ENCODE measurements around the gene MOV10. TPM values are rescaled to one million over a fixed set of nuclear protein-coding genes. Genes with fewer than 3 reads are reported as not detected.
A peak's percentile ranks its signal among the peaks of the same experiment; 100 is the strongest.

MOV10 gene
- total and polyA plus RNA-seq, 2 of the 13 experiments (the other 11 are each of a cell fraction or from before 2014, with no cell fraction given), result 56.4 to 58.2 TPM

DNA sequence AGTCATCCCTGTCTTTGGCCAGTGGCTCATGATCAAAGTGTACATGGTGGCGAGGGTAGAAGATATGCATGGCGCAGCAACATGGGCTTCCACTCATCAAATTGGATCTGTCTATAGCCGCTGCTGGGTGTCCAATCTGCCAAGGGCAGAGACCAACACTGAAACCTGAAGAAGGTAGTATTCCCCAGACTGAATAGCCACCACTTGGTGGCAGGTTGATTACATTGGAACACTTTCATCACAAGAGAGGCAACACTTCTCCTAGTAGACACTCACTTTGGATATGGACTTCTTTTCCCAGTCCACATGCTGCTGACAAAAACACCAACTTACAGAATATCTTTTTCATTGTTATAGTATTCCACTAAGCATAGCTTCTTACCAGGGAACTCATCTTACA, 63.1 kb downstream of the MOV10 start:
- peak; percentile 46 for TF ChIP-seq STAG1 (CRISPR knock-in tag; IDR thresholded peaks at IDR 0.05)
- no peak for TF ChIP-seq ZNF563 (CRISPR knock-in tag; IDR thresholded peaks at IDR 0.05)
- TF ChIP-seq, protein P1, sequence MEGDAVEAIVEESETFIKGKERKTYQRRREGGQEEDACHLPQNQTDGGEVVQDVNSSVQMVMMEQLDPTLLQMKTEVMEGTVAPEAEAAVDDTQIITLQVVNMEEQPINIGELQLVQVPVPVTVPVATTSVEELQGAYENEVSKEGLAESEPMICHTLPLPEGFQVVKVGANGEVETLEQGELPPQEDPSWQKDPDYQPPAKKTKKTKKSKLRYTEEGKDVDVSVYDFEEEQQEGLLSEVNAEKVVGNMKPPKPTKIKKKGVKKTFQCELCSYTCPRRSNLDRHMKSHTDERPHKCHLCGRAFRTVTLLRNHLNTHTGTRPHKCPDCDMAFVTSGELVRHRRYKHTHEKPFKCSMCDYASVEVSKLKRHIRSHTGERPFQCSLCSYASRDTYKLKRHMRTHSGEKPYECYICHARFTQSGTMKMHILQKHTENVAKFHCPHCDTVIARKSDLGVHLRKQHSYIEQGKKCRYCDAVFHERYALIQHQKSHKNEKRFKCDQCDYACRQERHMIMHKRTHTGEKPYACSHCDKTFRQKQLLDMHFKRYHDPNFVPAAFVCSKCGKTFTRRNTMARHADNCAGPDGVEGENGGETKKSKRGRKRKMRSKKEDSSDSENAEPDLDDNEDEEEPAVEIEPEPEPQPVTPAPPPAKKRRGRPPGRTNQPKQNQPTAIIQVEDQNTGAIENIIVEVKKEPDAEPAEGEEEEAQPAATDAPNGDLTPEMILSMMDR (CRISPR knock-in tag; IDR thresholded peaks at IDR 0.05), result peak; percentile 39
- Histone ChIP-seq H3K27ac (ENCODE audit: extremely low read length, insufficient read depth, low read length) (no peak overlapping the region), H3K9me3 (ENCODE audit: low read length) (no peaks in the 10 kb centered on the region), H3K4me1 (ENCODE audit: insufficient read depth, low read length) (no peaks in the 10 kb centered on the region), H3K79me2 (ENCODE audit: insufficient read depth, low read length) (no peaks in the 10 kb centered on the region), H3K27me3 (ENCODE audit: control insufficient read depth in 1 of 2, insufficient read depth in 2 of 2, low read length in 2 of 2) (0 out of 5 replicates have a peak, but pooled peaks cover 0 to 4% of the 10 kb centered on the region in 2 experiments), H3K36me3 (replicated peaks in 1 of 2; ENCODE audit: control insufficient read depth in 1 of 2, insufficient read depth in 2 of 2, low read length in 2 of 2) (no peaks in the 10 kb centered on the region), H3K9ac (ENCODE audit: insufficient read depth, low read depth, low read length) (no peak overlapping the region), H4K20me1 (ENCODE audit: insufficient read depth, low read length) (no peaks in the 10 kb centered on the region), H3K4me3 (replicated peaks in 1 of 3; ENCODE audit: insufficient read depth in 1 of 3, low read depth in 2 of 3, low read length in 3 of 3) (no peak overlapping the region), H3K4me2 (ENCODE audit: low read depth, low read length) (no peak overlapping the region), H2AFZ (ENCODE audit: low read length) (no peak overlapping the region)
- DNase-seq (ENCODE audit: low spot score) (no peak), FAIRE-seq (no peak), ATAC-seq (peak; percentile 63)
- intact Hi-C loops (cut with micrococcal nuclease; ENCODE audit: unreplicated experiment), result no loop called here
- CTCF ChIA-PET (ENCODE audit: low intra/inter-chr PET ratio, low total read pairs), result no interaction called here
- POLR2A ChIA-PET, result no interaction called here
- 15% methylated on average over 3 of the region's 3 CpGs for WGBS (ENCODE audit: low lambda C conversion rate)
- no TSS peak for BruUV-seq (replicated peaks)
- in situ Hi-C loops (cut with HindIII; ENCODE audit: extremely low pct_ligation_motif_present, low pct_unique_long_range_greater_than_20kb), result no loop called here

DNA sequence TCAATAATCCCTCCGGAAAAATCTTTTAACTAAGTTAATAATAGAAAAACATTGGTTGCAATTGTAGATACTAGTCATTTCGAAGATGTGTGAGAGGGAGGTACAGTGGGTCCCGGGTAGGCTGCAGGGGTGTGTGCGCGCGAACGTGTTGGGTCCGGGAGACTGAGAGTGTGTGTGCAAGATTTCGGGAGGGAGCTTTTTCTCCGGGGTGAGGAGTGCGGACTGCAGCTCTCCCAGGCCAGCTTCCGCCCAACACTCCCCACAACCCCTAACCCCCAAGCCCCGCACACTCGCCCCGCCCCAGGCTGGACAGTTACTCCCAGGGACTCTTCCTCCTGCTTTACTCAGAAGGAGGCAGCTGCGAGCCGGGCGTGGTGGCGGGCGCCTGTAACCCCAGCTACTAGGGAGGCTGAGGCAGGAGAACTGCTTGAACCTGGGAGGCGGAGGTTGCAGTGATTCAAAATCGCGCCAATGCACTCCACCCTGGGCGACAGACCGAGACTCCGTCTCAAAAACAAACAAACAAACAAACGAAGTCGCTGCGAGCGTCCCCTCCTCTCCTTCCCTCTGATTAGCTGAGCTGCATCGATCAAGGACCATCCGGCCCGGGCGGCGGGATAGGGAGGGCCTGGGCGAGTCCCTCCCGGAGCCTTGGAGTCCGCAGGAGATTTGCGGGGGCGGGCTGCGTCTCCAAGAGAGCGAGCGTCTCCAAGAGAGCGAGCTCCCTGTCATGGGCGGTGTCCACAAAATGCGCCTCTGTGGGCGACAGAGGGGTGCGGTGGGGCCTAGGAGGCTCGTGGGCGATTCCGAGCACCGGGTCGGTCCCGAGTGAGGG, 68.9 kb downstream of the MOV10 start:
- Histone ChIP-seq H3K4me1 (ENCODE audit: insufficient read depth, low read length) (no peaks in the 10 kb centered on the region), H3K4me2 (ENCODE audit: low read depth, low read length) (no peak overlapping the region), H3K27ac (ENCODE audit: extremely low read length, insufficient read depth, low read length) (no peak overlapping the region), H3K36me3 (replicated peaks in 1 of 2; ENCODE audit: control insufficient read depth in 1 of 2, insufficient read depth in 2 of 2, low read length in 2 of 2) (no peaks in the 10 kb centered on the region), H3K9me3 (ENCODE audit: low read length) (no peaks in the 10 kb centered on the region), H3K27me3 (ENCODE audit: control insufficient read depth in 1 of 2, insufficient read depth in 2 of 2, low read length in 2 of 2) (0 out of 5 replicates have a peak, but pooled peaks cover 0 to 4% of the 10 kb centered on the region in 2 experiments), H4K20me1 (ENCODE audit: insufficient read depth, low read length) (no peaks in the 10 kb centered on the region), H2AFZ (ENCODE audit: low read length) (no peak overlapping the region), H3K4me3 (replicated peaks in 1 of 3; ENCODE audit: insufficient read depth in 1 of 3, low read depth in 2 of 3, low read length in 3 of 3) (no peak overlapping the region), H3K9ac (ENCODE audit: insufficient read depth, low read depth, low read length) (no peak overlapping the region), H3K79me2 (ENCODE audit: insufficient read depth, low read length) (no peaks in the 10 kb centered on the region)
- FAIRE-seq, result no peak
- DNase-seq (ENCODE audit: low spot score), result no peak
- intact Hi-C loops (cut with micrococcal nuclease; ENCODE audit: unreplicated experiment) (no loop called here), in situ Hi-C loops (cut with HindIII; ENCODE audit: extremely low pct_ligation_motif_present, low pct_unique_long_range_greater_than_20kb) (no loop called here)
- no TSS peak for BruUV-seq (replicated peaks)
- no peak for ATAC-seq
- ChIA-PET POLR2A (no interaction called here), CTCF (ENCODE audit: low intra/inter-chr PET ratio, low total read pairs) (no interaction called here)
- 78% methylated on average over 44 of the region's 54 CpGs for WGBS (ENCODE audit: low lambda C conversion rate)
- no peak for TF ChIP-seq GATA4 (IDR thresholded peaks at IDR 0.05; ENCODE audit: borderline replicate concordance, low read depth)
- no peak for TF ChIP-seq ZFP41 (CRISPR knock-in tag; IDR thresholded peaks at IDR 0.05; ENCODE audit: borderline replicate concordance)
- TF ChIP-seq, protein P2, sequence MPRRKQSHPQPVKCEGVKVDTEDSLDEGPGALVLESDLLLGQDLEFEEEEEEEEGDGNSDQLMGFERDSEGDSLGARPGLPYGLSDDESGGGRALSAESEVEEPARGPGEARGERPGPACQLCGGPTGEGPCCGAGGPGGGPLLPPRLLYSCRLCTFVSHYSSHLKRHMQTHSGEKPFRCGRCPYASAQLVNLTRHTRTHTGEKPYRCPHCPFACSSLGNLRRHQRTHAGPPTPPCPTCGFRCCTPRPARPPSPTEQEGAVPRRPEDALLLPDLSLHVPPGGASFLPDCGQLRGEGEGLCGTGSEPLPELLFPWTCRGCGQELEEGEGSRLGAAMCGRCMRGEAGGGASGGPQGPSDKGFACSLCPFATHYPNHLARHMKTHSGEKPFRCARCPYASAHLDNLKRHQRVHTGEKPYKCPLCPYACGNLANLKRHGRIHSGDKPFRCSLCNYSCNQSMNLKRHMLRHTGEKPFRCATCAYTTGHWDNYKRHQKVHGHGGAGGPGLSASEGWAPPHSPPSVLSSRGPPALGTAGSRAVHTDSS (CRISPR knock-in tag; conservative IDR thresholded peaks at IDR 0.05), result no peak
- no peak for TF ChIP-seq ZFP62 (CRISPR knock-in tag; IDR thresholded peaks at IDR 0.05)
- no peak for TF ChIP-seq ATRX (CRISPR knock-in tag; IDR thresholded peaks at IDR 0.05; ENCODE audit: borderline replicate concordance)
- no peak for TF ChIP-seq ZFX (CRISPR knock-in tag; IDR thresholded peaks at IDR 0.05; ENCODE audit: low read depth)
- no peak for TF ChIP-seq CCDC6 (CRISPR knock-in tag; IDR thresholded peaks at IDR 0.05)
- no peak for TF ChIP-seq KAT2B (IDR thresholded peaks at IDR 0.05; ENCODE audit: borderline replicate concordance, low read depth, low read length)
- no peak for TF ChIP-seq ZNF333 (CRISPR knock-in tag; IDR thresholded peaks at IDR 0.05; ENCODE audit: borderline replicate concordance)
- no peak for TF ChIP-seq MYC (CRISPR knock-in tag; IDR thresholded peaks at IDR 0.05; ENCODE audit: borderline replicate concordance)
- no peak for TF ChIP-seq IKZF4 (CRISPR knock-in tag; IDR thresholded peaks at IDR 0.05; ENCODE audit: borderline replicate concordance, low read depth, not compliant biosample characterization)
- no peak for TF ChIP-seq ZNF768 (CRISPR knock-in tag; IDR thresholded peaks at IDR 0.05)
